Tibial artery (tissue), 4 donors: ENCODE data around the gene SLC9A3.
A peak's percentile ranks its signal among the peaks of the same experiment; 100 is the strongest.

ENCODE experiments used
- DNase-seq, 2 donors: peaks; one replicate each; pipeline ENCODE4 v3.0.0-alpha.2; 2019
- H3K27ac ChIP-seq, 2 donors: fragments of 200-600 bp; sonication (generic) in 1 of 2; 1 replicate in 1 of 2; 2 replicates in 1 of 2; pipeline ENCODE4 v1.5.1; 2018 to 2019; ENCODE audit warnings: mild to moderate bottlenecking in 1 of 2
- H3K27me3 ChIP-seq, 2 donors: fragments of 200-600 bp; sonication (generic) in 1 of 2; one replicate each; pipeline versions ENCODE4 v1.5.1 to v1.6.0; 2016 to 2019
- H3K36me3 ChIP-seq, 3 donors: fragments of 200-600 bp; sonication (generic) in 2 of 3; one replicate each; pipeline ENCODE4 v1.5.1; 2016 to 2019; ENCODE audit warnings: mild to moderate bottlenecking in 2 of 3
- H3K4me1 ChIP-seq, 4 donors: fragments of 200-600 bp; sonication (generic) in 2 of 4; 1 replicate in 3 of 4; 2 replicates in 1 of 4; pipeline ENCODE4 v1.5.1; 2016 to 2019
- H3K4me3 ChIP-seq, 2 donors: fragments of 200-600 bp; sonication (generic) in 1 of 2; 1 replicate in 1 of 2; 2 replicates in 1 of 2; pipeline ENCODE4 v1.5.1; 2018 to 2019; ENCODE audit warnings: mild to moderate bottlenecking in 2 of 2
- H3K9me3 ChIP-seq, 3 donors: fragments of 200-600 bp; sonication (generic) in 1 of 3; one replicate each; pipeline ENCODE4 v1.5.1; 2016 to 2019
- CTCF ChIP-seq, 2 experiments: fragments of 200-600 bp in 1 of 2; fragments of 450-650 bp in 1 of 2; IDR thresholded peaks; one replicate each; pipeline ENCODE4 v1.5.1; 2017 to 2019; ENCODE audit warnings: antibody characterized with exemption in 2 of 2, mild to moderate bottlenecking in 1 of 2, moderate library complexity in 1 of 2
- intact Hi-C: fragments of 100-400 bp; cut with DNase I; formaldehyde crosslinking; loops from one replicate; pipeline ENCODE4 v1.15.0; 2023; ENCODE audit warnings: low total_unique reads

Gene SLC9A3

GRCh38 chr5:457195-457961, 66.9 kb downstream of the SLC9A3 start:
- Histone ChIP-seq H3K36me3 (peaks cover 73 to 95% (median 75%) of the 10 kb centered on the region in 3 donors), H3K27me3 (no peaks in the 10 kb centered on the region), H3K4me1 (no peaks in the 10 kb centered on the region), H3K27ac (no peak overlapping the region), H3K4me3 (no peak overlapping the region), H3K9me3 (peaks cover 0 to 3% (median 0%) of the 10 kb centered on the region in 3 donors)
- intact Hi-C loops: no loop called here
- peak; percentile 10 to 54 for DNase-seq
- TF ChIP-seq CTCF (IDR thresholded peaks at IDR 0.05): no peak

- H3K36me3 ChIP-seq: peaks cover 74 to 95% (median 75%) of the 10 kb centered on the region in 3 donors
These were observed 67.7 kb downstream of the SLC9A3 start for GRCh38 chr5:456351-457194.

GRCh38 chr5:455806-456205, 68.4 kb downstream of the SLC9A3 start:
- H3K27me3 ChIP-seq: no peaks in the 10 kb centered on the region
- H3K27ac ChIP-seq: no peak overlapping the region
- no peak for TF ChIP-seq CTCF (IDR thresholded peaks at IDR 0.05)
- intact Hi-C loops: no loop called here
- H3K9me3 ChIP-seq: peaks cover 0 to 12% (median 7%) of the 10 kb centered on the region in 3 donors
- DNase-seq: no peak
- no peak overlapping the region for H3K4me3 ChIP-seq
- no peaks in the 10 kb centered on the region for H3K4me1 ChIP-seq
- H3K36me3 ChIP-seq: peaks cover 82 to 94% (median 82%) of the 10 kb centered on the region in 3 donors

More at GRCh38 chr5:456351-457194, 67.7 kb downstream of the SLC9A3 start:
- TF ChIP-seq CTCF (IDR thresholded peaks at IDR 0.05): no peak
- intact Hi-C loops: no loop called here
- no peaks in the 10 kb centered on the region for H3K27me3 ChIP-seq
- peak; percentile 18 to 60 for DNase-seq
- H3K9me3 ChIP-seq: peaks cover 0 to 10% (median 5%) of the 10 kb centered on the region in 3 donors
- no peak overlapping the region for H3K4me3 ChIP-seq
- H3K27ac ChIP-seq: no peak overlapping the region
- no peaks in the 10 kb centered on the region for H3K4me1 ChIP-seq

GRCh38 chr5:454936-455335, 69.3 kb downstream of the SLC9A3 start:
- Histone ChIP-seq H3K4me1 (no peaks in the 10 kb centered on the region), H3K27ac (no peak overlapping the region), H3K4me3 (no peak overlapping the region), H3K36me3 (peaks cover 82 to 93% (median 84%) of the 10 kb centered on the region in 3 donors), H3K27me3 (no peaks in the 10 kb centered on the region), H3K9me3 (peaks cover 0 to 12% (median 7%) of the 10 kb centered on the region in 3 donors)
- TF ChIP-seq CTCF (IDR thresholded peaks at IDR 0.05): no peak
- peak; percentile 7 to 59 for DNase-seq
- intact Hi-C loops: no loop called here

GRCh38 chr5:453725-454481, 70.3 kb downstream of the SLC9A3 start:
- Histone ChIP-seq H3K27me3 (no peaks in the 10 kb centered on the region), H3K9me3 (peaks cover 0 to 12% (median 7%) of the 10 kb centered on the region in 3 donors), H3K27ac (no peak overlapping the region), H3K36me3 (peaks cover 86 to 94% (median 87%) of the 10 kb centered on the region in 3 donors), H3K4me1 (no peaks in the 10 kb centered on the region), H3K4me3 (no peak overlapping the region)
- no peak for TF ChIP-seq CTCF (IDR thresholded peaks at IDR 0.05)
- DNase-seq: peak; percentile 16 to 23
- intact Hi-C loops: no loop called here
